ENCODE results near the gene SIGLEC12.

SIGLEC12 gene

GRCh38 chr19:51501594-51502263, at the start of gene SIGLEC12:
Gene SIGLEC12 (minus strand): TSS chr19:51501800. CDS start chr19:51501733, 67 bp downstream.
- DNase-seq (ENCODE audit: low spot score) (no peak), FAIRE-seq (no peak)

- FAIRE-seq (no peak), DNase-seq (ENCODE audit: low spot score) (no peak)
These were observed 49.5 kb upstream of the SIGLEC12 start for GRCh38 chr19:51550848-51551672.

GRCh38 chr19:51549533-51550324, 48.1 kb upstream of the SIGLEC12 start:
- no peak for DNase-seq (ENCODE audit: low spot score)
- no peak for FAIRE-seq

GRCh38 chr19:51548891-51549305, 47.3 kb upstream of the SIGLEC12 start:
- FAIRE-seq (no peak), DNase-seq (ENCODE audit: low spot score) (no peak)

- DNase-seq (ENCODE audit: low spot score) (no peak), FAIRE-seq (no peak)
These were observed 46.6 kb upstream of the SIGLEC12 start for GRCh38 chr19:51548213-51548651.

GRCh38 chr19:51547397-51548212, 46.0 kb upstream of the SIGLEC12 start:
- DNase-seq (ENCODE audit: low spot score) (no peak), FAIRE-seq (no peak)

GRCh38 chr19:51546650-51547396, 45.2 kb upstream of the SIGLEC12 start:
- FAIRE-seq = no peak
- DNase-seq (ENCODE audit: low spot score) = no peak

GRCh38 chr19:51546107-51546649, 44.6 kb upstream of the SIGLEC12 start:
- no peak for FAIRE-seq

GRCh38 chr19:51544038-51544437, 42.4 kb upstream of the SIGLEC12 start:
- FAIRE-seq = no peak
- no peak for DNase-seq (ENCODE audit: low spot score)

More at GRCh38 chr19:51546107-51546649, 44.6 kb upstream of the SIGLEC12 start:
- no peak for DNase-seq (ENCODE audit: low spot score)

- FAIRE-seq = no peak
- DNase-seq (ENCODE audit: low spot score) = no peak
These were observed 41.1 kb upstream of the SIGLEC12 start for GRCh38 chr19:51542699-51543098.

- DNase-seq (ENCODE audit: low spot score) (no peak), FAIRE-seq (no peak)
These were observed 40.1 kb upstream of the SIGLEC12 start for GRCh38 chr19:51541458-51542357.

- FAIRE-seq (no peak), DNase-seq (ENCODE audit: low spot score) (no peak)
These were observed 38.3 kb upstream of the SIGLEC12 start for GRCh38 chr19:51539821-51540366.

GRCh38 chr19:51535535-51535934, 33.9 kb upstream of the SIGLEC12 start:
- DNase-seq (ENCODE audit: low spot score) (no peak), FAIRE-seq (no peak)

- DNase-seq (ENCODE audit: low spot score) (no peak), FAIRE-seq (no peak)
These were observed 30.0 kb upstream of the SIGLEC12 start, which contains the start of gene SIGLEC6 for GRCh38 chr19:51531349-51532315. Gene SIGLEC6 (minus strand): TSS chr19:51531670. CDS start chr19:51531648, 22 bp downstream.

- DNase-seq (ENCODE audit: low spot score) (no peak), FAIRE-seq (no peak)
These were observed 29.0 kb upstream of the SIGLEC12 start for GRCh38 chr19:51530616-51531015.

GRCh38 chr19:51529301-51529700, 27.7 kb upstream of the SIGLEC12 start:
- FAIRE-seq (no peak), DNase-seq (ENCODE audit: low spot score) (no peak)

- FAIRE-seq = no peak
These were observed 24.1 kb upstream of the SIGLEC12 start for GRCh38 chr19:51525651-51526050.

More at GRCh38 chr19:51525651-51526050, 24.1 kb upstream of the SIGLEC12 start:
- no peak for DNase-seq (ENCODE audit: low spot score)
